Activated T-cell treated with anti-CD3 and anti-CD28 coated beads for 1 hour (primary cell): ENCODE measurements around the gene LRP1-AS.

Experiments
- DNase-seq: peaks from one replicate; pipeline ENCODE4 v3.0.0-alpha.2; 2020; ENCODE audit warnings: low read depth

LRP1-AS gene

DNA sequence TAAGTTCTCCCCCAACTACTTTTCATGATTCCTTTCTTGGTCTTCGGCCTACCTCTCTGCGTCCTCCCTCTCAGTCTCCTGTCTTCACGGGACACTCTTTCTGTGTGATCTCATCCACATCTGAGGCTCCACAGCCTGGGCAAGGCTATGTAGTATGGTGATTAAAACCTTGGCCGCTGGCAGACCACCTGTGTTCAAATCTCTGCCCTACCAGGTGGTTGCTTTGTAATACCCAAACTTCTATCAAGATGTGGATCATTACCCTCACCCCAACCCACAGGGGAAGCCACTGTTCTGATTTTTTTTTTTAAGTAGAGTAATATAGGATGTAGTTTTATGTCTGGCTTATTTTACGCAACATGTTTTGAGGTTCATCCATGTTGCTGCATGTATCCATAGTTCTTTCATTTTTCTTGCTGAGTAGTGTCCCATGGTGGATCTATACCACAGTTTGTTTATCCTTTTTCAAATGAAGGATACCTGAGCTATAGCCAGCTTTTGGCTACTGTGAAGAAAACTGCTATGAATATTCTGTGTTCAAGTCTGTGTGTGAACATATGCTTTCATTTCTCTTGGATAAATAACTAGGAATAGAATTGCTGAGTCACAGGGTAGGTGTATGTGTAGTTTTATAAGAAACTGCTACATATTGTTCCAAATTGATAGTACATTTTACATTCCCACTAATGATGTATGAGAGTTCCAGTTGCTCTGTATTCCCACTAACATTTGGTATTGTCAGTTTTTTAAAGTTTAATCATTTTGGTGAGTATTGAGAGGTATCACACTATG is 27.9 kb downstream of the LRP1-AS start:
- DNase-seq = no peak

- DNase-seq = no peak
These were observed 28.6 kb downstream of the LRP1-AS start for GRCh38 chr12:57118711-57119271.

- no peak for DNase-seq
These were observed 30.7 kb downstream of the LRP1-AS start for GRCh38 chr12:57116580-57117281.

GRCh38 chr12:57112492-57113294 is 34.7 kb downstream of the LRP1-AS start:
- DNase-seq = no peak

GRCh38 chr12:57111031-57111734 is 36.2 kb downstream of the LRP1-AS start, which contains the start of gene STAT6:
Gene STAT6 (minus strand): TSS chr12:57111362. CDS start chr12:57108278, 3,084 bp downstream.
- DNase-seq = peak; percentile 70

- DNase-seq = peak; percentile 55
These were observed 37.1 kb downstream of the LRP1-AS start for GRCh38 chr12:57110104-57111030.

- DNase-seq = no peak
These were observed 38.0 kb downstream of the LRP1-AS start for GRCh38 chr12:57109207-57110103.

- DNase-seq = no peak
These were observed 39.8 kb downstream of the LRP1-AS start for GRCh38 chr12:57107456-57108155.

DNA sequence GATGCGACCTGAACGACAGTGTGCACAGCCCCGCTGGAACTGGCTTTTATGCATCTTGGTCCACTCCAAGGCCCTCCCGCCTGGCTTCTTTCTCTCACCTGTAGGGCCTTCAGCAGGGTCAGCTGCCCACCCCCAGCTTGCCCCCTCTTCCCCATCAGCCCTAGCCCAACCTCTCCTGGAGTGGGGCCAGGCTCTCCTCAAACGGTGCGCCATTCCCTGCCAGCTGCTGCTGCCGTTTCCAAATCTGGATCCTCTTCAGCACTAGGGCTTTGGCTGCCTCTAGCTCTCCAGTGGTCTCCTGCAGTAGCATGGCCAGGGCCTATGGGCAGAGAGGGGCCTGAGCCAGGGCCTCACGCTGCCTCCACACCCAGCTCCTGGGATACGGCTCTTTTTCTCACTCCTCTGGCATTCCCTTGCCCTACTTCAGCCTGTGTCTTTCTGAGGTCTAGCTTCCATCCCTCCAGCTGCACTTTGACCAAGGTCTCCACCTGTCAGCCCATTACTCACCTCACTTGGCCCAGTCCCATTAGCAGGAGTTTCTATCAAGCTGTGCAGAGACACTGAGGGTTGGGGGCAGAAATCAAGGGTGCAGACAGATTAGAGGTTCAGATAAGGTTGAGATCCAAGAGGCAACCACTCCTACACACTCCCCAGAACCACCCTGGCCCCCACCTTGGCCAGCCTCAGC is 41.3 kb downstream of the LRP1-AS start:
- no peak for DNase-seq

GRCh38 chr12:57105011-57105753 is 42.2 kb downstream of the LRP1-AS start:
- DNase-seq = no peak

GRCh38 chr12:57104292-57104910 is 43.0 kb downstream of the LRP1-AS start:
- no peak for DNase-seq

- DNase-seq = no peak
These were observed 43.6 kb downstream of the LRP1-AS start for GRCh38 chr12:57103856-57104255.

- no peak for DNase-seq
These were observed 45.3 kb downstream of the LRP1-AS start for GRCh38 chr12:57101892-57102695.

GRCh38 chr12:57099766-57100165 is 47.7 kb downstream of the LRP1-AS start:
- no peak for DNase-seq

DNA sequence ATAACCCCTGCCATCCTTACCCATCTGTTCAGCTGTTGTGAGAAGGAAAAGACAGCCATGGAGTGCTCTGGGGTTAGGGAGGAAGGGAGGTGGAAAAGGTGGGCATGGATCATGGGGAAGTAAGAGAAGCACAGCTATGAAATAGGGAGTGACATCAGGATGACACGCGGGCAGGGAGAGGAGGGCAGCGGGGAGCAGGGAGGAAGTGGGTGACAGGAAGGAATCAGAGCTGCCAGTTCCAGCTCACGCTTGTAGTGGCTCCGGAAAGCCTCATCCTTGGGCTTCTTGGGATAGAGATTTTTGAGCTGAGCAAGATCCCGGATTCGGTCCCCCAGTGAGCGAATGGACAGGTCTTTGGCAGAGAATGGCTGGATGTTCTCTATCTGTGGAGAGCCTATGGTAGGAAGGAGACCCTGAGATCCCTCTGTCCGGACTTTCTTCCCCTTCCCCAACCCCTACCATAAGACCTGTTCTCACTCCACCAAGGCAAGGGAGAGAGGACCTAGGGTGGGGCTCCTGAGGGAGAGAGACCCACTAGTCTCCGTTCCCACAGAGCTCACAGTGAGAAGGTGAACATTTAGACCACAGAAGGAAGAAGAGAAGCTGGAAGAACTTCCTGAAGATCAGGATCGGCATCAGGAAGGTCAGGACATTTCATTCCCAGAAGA is 48.2 kb downstream of the LRP1-AS start:
- no peak for DNase-seq

DNA sequence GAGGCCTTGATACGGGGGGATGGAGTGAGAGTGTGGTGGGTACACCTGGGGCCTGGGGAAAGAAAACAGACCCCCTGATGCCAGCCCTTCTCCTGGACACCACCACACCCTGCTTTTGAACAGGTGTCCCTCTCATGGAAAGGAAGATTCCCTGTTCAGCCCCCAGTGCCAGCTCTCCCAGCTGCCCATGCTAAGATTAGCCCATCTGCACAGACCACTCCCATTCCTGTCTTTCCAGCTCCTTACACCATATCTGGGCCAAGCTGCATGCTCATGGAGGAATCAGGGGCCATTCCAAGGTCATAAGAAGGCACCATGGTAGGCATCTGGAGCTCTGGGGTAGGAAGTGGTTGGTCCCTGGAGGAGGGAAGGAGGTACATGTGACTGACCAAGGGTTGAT is 48.9 kb downstream of the LRP1-AS start:
- DNase-seq = no peak
